Measurements from ENCODE around the gene MTR.

MTR gene

DNA sequence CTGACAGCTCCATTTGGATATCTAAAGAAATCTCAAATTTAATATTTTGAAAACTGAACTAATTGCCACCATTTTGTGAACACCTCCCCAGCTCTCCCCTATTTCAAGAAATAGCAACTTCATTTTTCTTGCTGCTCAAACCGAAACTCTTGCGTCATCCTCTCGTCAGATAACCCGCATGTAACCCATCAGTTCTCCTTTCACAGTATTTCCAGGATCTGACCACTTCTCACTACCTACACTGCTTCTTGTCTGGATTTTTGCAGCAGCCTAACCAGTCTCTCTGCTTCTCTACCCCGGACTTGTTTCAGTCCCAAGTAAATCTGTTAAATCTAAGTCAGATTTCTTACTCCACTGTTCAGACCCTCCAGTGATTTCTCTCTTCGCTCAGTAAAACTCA lies 75.6 kb downstream of the MTR start:
- Histone ChIP-seq H3K36me3 (ENCODE audit: insufficient read depth, insufficient read length, low read length) (peaks cover 35% of the 10 kb centered on the region), H3K9me3 (ENCODE audit: insufficient read depth, low read length) (peaks cover 13% of the 10 kb centered on the region; the same call in 1 of the 2 replicates), H3K27me3 (ENCODE audit: insufficient read depth, insufficient read length) (no peaks in the 10 kb centered on the region), H3K4me3 (ENCODE audit: insufficient read length, low read depth) (no peak overlapping the region), H3K4me1 (ENCODE audit: insufficient read depth, insufficient read length) (no peaks in the 10 kb centered on the region), H3K9ac (ENCODE audit: insufficient read length, low read depth) (no peak overlapping the region)
- no peak for DNase-seq (ENCODE audit: low read depth, low spot score)
- TF ChIP-seq ZNF274 (IDR thresholded peaks at IDR 0.05; ENCODE audit: low read depth, low read length) (no peak), YY1 (IDR thresholded peaks at IDR 0.05; ENCODE audit: insufficient read depth, insufficient read length) (no peak), SUZ12 (IDR thresholded peaks at IDR 0.05; ENCODE audit: extremely low read depth, insufficient read depth, insufficient read length) (no peak)

DNA sequence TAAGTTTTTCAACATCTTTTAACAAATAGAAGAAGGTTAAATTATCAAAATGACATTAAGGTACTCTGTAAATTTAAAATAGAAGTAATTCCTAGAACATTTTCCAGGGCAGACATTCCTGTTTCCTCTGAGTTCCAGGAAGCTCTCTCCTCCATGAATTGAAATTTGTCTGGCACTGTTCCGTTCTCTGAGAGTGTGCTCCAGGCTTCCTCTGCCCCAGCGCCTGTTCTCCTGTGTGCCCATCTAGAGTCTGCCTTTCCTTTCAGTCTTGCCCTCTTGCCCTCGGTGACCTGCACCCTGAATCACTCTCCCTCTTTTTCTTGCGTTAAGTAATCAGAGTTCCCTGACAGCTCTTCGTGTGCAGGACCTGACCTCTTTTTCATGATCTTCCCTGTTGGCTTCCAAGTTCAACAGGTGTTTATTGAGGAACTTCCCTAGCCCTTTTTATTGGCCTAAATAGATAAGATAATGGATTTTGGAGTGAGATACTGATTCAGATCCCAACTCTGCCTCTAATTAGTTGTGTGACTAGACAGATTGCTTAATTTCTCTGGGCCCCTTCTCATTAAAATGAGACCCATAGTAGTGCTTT lies 77.1 kb downstream of the MTR start:
- H3K9ac ChIP-seq (ENCODE audit: insufficient read length, low read depth), result no peak overlapping the region
- DNase-seq (ENCODE audit: low read depth, low spot score), result no peak
- H3K4me3 ChIP-seq (ENCODE audit: insufficient read length, low read depth), result no peak overlapping the region
- no peaks in the 10 kb centered on the region for H3K27me3 ChIP-seq (ENCODE audit: insufficient read depth, insufficient read length)
- TF ChIP-seq SUZ12 (IDR thresholded peaks at IDR 0.05; ENCODE audit: extremely low read depth, insufficient read depth, insufficient read length), result no peak
- TF ChIP-seq YY1 (IDR thresholded peaks at IDR 0.05; ENCODE audit: insufficient read depth, insufficient read length), result no peak
- TF ChIP-seq ZNF274 (IDR thresholded peaks at IDR 0.05; ENCODE audit: low read depth, low read length), result no peak
- H3K9me3 ChIP-seq (ENCODE audit: insufficient read depth, low read length), result peaks cover 1% of the 10 kb centered on the region; the same call in 1 of the 2 replicates
- peaks cover 42% of the 10 kb centered on the region for H3K36me3 ChIP-seq (ENCODE audit: insufficient read depth, insufficient read length, low read length)
- H3K4me1 ChIP-seq (ENCODE audit: insufficient read depth, insufficient read length), result no peaks in the 10 kb centered on the region

DNA sequence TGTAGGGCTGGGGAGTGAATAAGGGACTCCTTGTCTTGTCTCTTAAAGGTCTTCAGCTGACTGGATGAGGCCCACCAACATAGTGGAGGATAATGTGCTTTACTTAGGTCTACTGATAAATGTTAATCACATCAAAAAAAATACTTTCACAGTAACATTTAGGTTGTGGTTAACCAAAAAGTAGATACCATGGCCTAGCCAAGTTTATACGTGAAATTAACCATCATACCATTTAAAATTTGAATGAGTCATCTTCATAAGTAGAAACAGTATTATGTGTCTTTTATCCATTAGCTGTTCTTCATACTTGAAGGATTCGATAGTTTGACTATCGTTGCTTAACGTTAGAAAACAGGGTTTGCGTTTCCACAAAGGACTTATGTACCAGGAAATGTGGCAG lies 80.9 kb downstream of the MTR start:
- Histone ChIP-seq H3K36me3 (ENCODE audit: insufficient read depth, insufficient read length, low read length) (peaks cover 33% of the 10 kb centered on the region), H3K9ac (ENCODE audit: insufficient read length, low read depth) (no peak overlapping the region), H3K9me3 (ENCODE audit: insufficient read depth, low read length) (no peaks in the 10 kb centered on the region), H3K4me1 (ENCODE audit: insufficient read depth, insufficient read length) (no peaks in the 10 kb centered on the region), H3K4me3 (ENCODE audit: insufficient read length, low read depth) (no peak overlapping the region), H3K27me3 (ENCODE audit: insufficient read depth, insufficient read length) (no peaks in the 10 kb centered on the region)
- DNase-seq (ENCODE audit: low read depth, low spot score), result no peak
- no peak for TF ChIP-seq ZNF274 (IDR thresholded peaks at IDR 0.05; ENCODE audit: low read depth, low read length)
- no peak for TF ChIP-seq YY1 (IDR thresholded peaks at IDR 0.05; ENCODE audit: insufficient read depth, insufficient read length)
- TF ChIP-seq SUZ12 (IDR thresholded peaks at IDR 0.05; ENCODE audit: extremely low read depth, insufficient read depth, insufficient read length), result no peak

DNA sequence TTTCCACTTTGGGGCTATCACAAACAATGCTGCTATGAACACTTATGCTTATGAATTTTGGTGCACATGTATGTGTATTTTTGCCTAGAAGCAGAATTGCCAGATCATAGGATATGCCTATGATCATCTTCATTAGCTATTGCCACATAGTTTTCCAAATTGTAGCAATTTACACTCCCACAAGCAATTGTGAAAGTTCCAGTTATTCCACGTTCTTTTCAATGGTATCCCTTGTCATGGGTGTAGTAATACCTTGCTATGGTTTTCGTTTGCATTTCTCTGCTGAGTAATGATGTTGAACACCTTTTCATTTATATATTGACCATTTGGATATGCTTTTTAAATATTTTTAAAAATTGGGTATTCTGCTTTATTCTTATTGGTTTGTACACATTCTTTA lies 82.6 kb downstream of the MTR start:
- Histone ChIP-seq H3K4me1 (ENCODE audit: insufficient read depth, insufficient read length) (no peaks in the 10 kb centered on the region), H3K27me3 (ENCODE audit: insufficient read depth, insufficient read length) (no peaks in the 10 kb centered on the region), H3K9ac (ENCODE audit: insufficient read length, low read depth) (no peak overlapping the region), H3K4me3 (ENCODE audit: insufficient read length, low read depth) (no peak overlapping the region), H3K36me3 (ENCODE audit: insufficient read depth, insufficient read length, low read length) (peaks cover 34% of the 10 kb centered on the region), H3K9me3 (ENCODE audit: insufficient read depth, low read length) (no peaks in the 10 kb centered on the region)
- TF ChIP-seq YY1 (IDR thresholded peaks at IDR 0.05; ENCODE audit: insufficient read depth, insufficient read length) (no peak), ZNF274 (IDR thresholded peaks at IDR 0.05; ENCODE audit: low read depth, low read length) (no peak), SUZ12 (IDR thresholded peaks at IDR 0.05; ENCODE audit: extremely low read depth, insufficient read depth, insufficient read length) (no peak)
- DNase-seq (ENCODE audit: low read depth, low spot score), result no peak

DNA sequence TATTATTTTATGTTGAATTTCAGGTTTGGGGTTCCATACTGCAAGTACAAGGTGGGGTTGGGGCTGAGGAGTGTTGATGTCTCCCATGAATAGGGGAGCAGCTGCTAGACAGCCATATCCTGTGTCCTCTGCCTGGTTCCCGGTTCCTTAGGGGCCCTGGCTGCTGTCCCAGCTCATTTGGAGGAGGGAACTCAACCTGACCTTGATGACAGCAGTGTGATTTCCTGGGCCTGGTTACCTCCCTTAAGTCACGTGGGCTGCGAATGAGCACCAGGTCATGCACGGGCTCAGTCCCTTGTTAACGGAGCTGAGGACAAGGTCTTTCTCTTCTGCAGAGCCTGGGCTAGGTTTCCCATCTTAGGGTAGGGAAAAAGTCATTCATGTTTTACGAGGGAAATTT lies 85.1 kb downstream of the MTR start:
- peaks cover 22% of the 10 kb centered on the region for H3K36me3 ChIP-seq (ENCODE audit: insufficient read depth, insufficient read length, low read length)
- no peak for DNase-seq (ENCODE audit: low read depth, low spot score)

DNA sequence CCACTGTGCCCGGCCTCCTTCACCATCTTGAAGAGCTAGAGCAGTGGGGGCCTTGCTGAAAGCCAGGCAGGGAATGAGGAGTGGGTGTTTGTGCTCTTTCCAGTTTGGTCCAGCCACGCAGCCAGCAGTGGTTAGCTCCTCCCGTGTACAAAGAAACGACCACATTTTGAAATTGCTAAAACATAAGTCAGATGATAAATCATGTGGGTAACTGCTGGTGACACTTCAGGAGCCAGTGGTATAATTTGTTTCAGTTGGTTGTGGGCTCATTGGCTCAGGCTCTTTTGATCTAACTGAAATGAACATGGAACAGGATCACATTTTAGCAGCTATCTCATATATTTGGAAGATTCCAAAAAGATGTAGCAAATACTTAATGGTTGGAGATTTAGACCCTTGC lies 87.6 kb downstream of the MTR start:
- H3K4me1 ChIP-seq (ENCODE audit: insufficient read depth, insufficient read length), result no peaks in the 10 kb centered on the region
- no peaks in the 10 kb centered on the region for H3K9me3 ChIP-seq (ENCODE audit: insufficient read depth, low read length)
- H3K4me3 ChIP-seq (ENCODE audit: insufficient read length, low read depth), result no peak overlapping the region
- TF ChIP-seq YY1 (IDR thresholded peaks at IDR 0.05; ENCODE audit: insufficient read depth, insufficient read length), result no peak
- no peak for TF ChIP-seq SUZ12 (IDR thresholded peaks at IDR 0.05; ENCODE audit: extremely low read depth, insufficient read depth, insufficient read length)
- no peak for TF ChIP-seq ZNF274 (IDR thresholded peaks at IDR 0.05; ENCODE audit: low read depth, low read length)
- no peaks in the 10 kb centered on the region for H3K27me3 ChIP-seq (ENCODE audit: insufficient read depth, insufficient read length)
- peaks cover 32% of the 10 kb centered on the region for H3K36me3 ChIP-seq (ENCODE audit: insufficient read depth, insufficient read length, low read length)
- DNase-seq (ENCODE audit: low read depth, low spot score), result no peak
- no peak overlapping the region for H3K9ac ChIP-seq (ENCODE audit: insufficient read length, low read depth)

More for the DNA sequence above, 85.1 kb downstream of the MTR start:
- no peaks in the 10 kb centered on the region for H3K27me3 ChIP-seq (ENCODE audit: insufficient read depth, insufficient read length)
- TF ChIP-seq YY1 (IDR thresholded peaks at IDR 0.05; ENCODE audit: insufficient read depth, insufficient read length) (no peak), SUZ12 (IDR thresholded peaks at IDR 0.05; ENCODE audit: extremely low read depth, insufficient read depth, insufficient read length) (no peak), ZNF274 (IDR thresholded peaks at IDR 0.05; ENCODE audit: low read depth, low read length) (no peak)
- H3K9ac ChIP-seq (ENCODE audit: insufficient read length, low read depth), result no peak overlapping the region
- H3K4me3 ChIP-seq (ENCODE audit: insufficient read length, low read depth), result no peak overlapping the region
- H3K9me3 ChIP-seq (ENCODE audit: insufficient read depth, low read length), result no peaks in the 10 kb centered on the region
- H3K4me1 ChIP-seq (ENCODE audit: insufficient read depth, insufficient read length), result no peaks in the 10 kb centered on the region

DNA sequence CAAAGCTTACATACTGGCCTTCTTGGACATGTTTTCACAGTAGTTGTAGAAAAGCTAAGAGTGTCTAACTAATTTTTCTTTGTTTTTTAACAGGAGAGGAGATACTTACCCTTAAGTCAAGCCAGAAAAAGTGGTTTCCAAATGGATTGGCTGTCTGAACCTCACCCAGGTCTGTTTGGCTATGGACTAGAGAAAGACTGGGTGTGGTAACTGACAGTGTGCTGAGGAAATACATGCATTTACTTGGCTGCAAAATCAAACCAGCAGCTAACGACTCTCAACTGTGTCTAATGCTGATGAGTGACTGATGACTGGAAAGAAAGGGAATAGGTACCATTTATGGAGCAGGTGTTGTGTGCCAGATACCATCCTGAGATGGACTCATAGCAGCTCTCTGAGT lies 91.1 kb downstream of the MTR start:
- H3K27me3 ChIP-seq (ENCODE audit: insufficient read depth, insufficient read length), result no peaks in the 10 kb centered on the region
- no peak overlapping the region for H3K9ac ChIP-seq (ENCODE audit: insufficient read length, low read depth)
- H3K9me3 ChIP-seq (ENCODE audit: insufficient read depth, low read length), result no peaks in the 10 kb centered on the region
- TF ChIP-seq SUZ12 (IDR thresholded peaks at IDR 0.05; ENCODE audit: extremely low read depth, insufficient read depth, insufficient read length) (no peak), ZNF274 (IDR thresholded peaks at IDR 0.05; ENCODE audit: low read depth, low read length) (no peak), YY1 (IDR thresholded peaks at IDR 0.05; ENCODE audit: insufficient read depth, insufficient read length) (no peak)
- no peak overlapping the region for H3K4me3 ChIP-seq (ENCODE audit: insufficient read length, low read depth)
- no peak for DNase-seq (ENCODE audit: low read depth, low spot score)
- peaks cover 48% of the 10 kb centered on the region for H3K36me3 ChIP-seq (ENCODE audit: insufficient read depth, insufficient read length, low read length)
- H3K4me1 ChIP-seq (ENCODE audit: insufficient read depth, insufficient read length), result no peaks in the 10 kb centered on the region
